Adrenal gland (tissue), 12 donors: ENCODE results near the gene TEN1. TPM values are rescaled to one million over a fixed set of nuclear protein-coding genes. Genes with fewer than 3 reads are reported as not detected.

Source experiments
- DNase-seq, 7 donors: peaks; one replicate each; pipeline ENCODE4 v3.0.0-alpha.2; 2019 to 2020
- H3K27ac ChIP-seq, 5 donors: fragments of 200-600 bp; sonication (generic) in 4 of 5; 1 replicate in 3 of 5; 2 replicates in 2 of 5; pipeline versions ENCODE4 v1.5.1 to v1.8.0; 2016 to 2020; ENCODE audit warnings: mild to moderate bottlenecking in 1 of 5
- H3K27me3 ChIP-seq: fragments of 200-600 bp; 2 replicates; pipeline ENCODE4 v1.8.0; 2021
- H3K36me3 ChIP-seq, 2 donors: fragments of 200-600 bp; replicated peaks in 1 of 2; 1 replicate in 1 of 2; 2 replicates in 1 of 2; pipeline versions ENCODE4 v1.5.1 to v1.8.0; 2018 to 2022
- H3K4me1 ChIP-seq, 2 donors: fragments of 200-600 bp; replicated peaks in 1 of 2; 1 replicate in 1 of 2; 2 replicates in 1 of 2; pipeline versions ENCODE4 v1.5.1 to v1.8.0; 2018 to 2021
- H3K4me3 ChIP-seq, 4 donors: fragments of 200-600 bp; sonication (generic) in 3 of 4; one replicate each; pipeline ENCODE4 v1.5.1; 2016 to 2018
- H3K9me3 ChIP-seq, 3 donors: fragments of 200-600 bp; sonication (generic) in 1 of 3; replicated peaks in 1 of 3; 1 replicate in 2 of 3; 2 replicates in 1 of 3; pipeline versions ENCODE4 v1.5.1 to v1.8.0; 2016 to 2021
- POLR2A ChIP-seq, 2 donors: fragments of 450-650 bp; IDR thresholded peaks; one replicate each; pipeline ENCODE4 v1.6.1; 2017; ENCODE audit warnings: antibody characterized with exemption in 2 of 2, mild to moderate bottlenecking in 2 of 2, moderate library complexity in 1 of 2
- WGBS, 4 donors: extraction: QIAGEN DNeasy Blood & Tissue Kit in 2 of 4; methylation state at CpG; one replicate each; pipeline versions ENCODE4 v1.1.5 to v1.1.7; 2013 to 2017; 5-methylcytosine and 5-hydroxymethylcytosine counted together
- intact Hi-C, 2 donors: fragments of 100-400 bp; cut with DNase I; formaldehyde crosslinking; loops; one replicate each; pipeline versions ENCODE4 v1.14.1 to v1.15.0; 2022 to 2023
- polyA plus RNA-seq, 3 donors: library from polyadenylated mRNA; stranded (reverse); fragments of 200-250 nt in 2 of 3; fragments of 350-450 nt in 1 of 3; fragmentation: Illumina TruSeq in 1 of 3; extraction: RNeasy Lipid Tissue Mini Kit (QIAGEN cat#74804) in 1 of 3; gene quantifications; one replicate each; pipeline ENCODE4 v1.2.3, GENCODE V29; 2013 to 2014
- total RNA-seq, 9 donors: library from RNA; depleted of rRNA in 4 of 9; stranded (reverse); fragments of >200 nt in 4 of 9; fragments of 120-200 nt in 1 of 9; fragmentation: NEBNext Ultra II Directional in 1 of 9; extraction: Animal tissue kit (Norgen Biotek cat#: 25700) in 1 of 9; gene quantifications; one replicate each; pipeline versions ENCODE4 v1.1.0 to v1.2.4, GENCODE V29; 2013 to 2023
- TF ChIP-seq, protein P1 (sequence below), 6 experiments: fragments of 450-650 bp in 4 of 6; fragments of 200-600 bp in 2 of 6; sonication (generic) in 1 of 6; IDR thresholded peaks; 1 replicate in 5 of 6; 2 replicates in 1 of 6; pipeline versions ENCODE4 v1.5.1 to v1.8.0; 2016 to 2021; ENCODE audit warnings: antibody characterized with exemption in 6 of 6, mild to moderate bottlenecking in 2 of 6, moderate library complexity in 1 of 6
- donor health status: healthy with polysubstance abuse.
- donor health status: Bipolar disorder and iron deficiency.
- donor health status: DM: yes; HTN: yes; CAD: no.
- donor health status: DM: no; HTN: no; CAD: no.
- donor health status: DM: no; HTN: no; CAD: no.
- donor health status: DM: yes; HTN: yes; CAD: no.

The TEN1 gene
- total and polyA plus RNA-seq, 12 donors, result 8.7 to 40.0 (median 25.8) TPM

DNA sequence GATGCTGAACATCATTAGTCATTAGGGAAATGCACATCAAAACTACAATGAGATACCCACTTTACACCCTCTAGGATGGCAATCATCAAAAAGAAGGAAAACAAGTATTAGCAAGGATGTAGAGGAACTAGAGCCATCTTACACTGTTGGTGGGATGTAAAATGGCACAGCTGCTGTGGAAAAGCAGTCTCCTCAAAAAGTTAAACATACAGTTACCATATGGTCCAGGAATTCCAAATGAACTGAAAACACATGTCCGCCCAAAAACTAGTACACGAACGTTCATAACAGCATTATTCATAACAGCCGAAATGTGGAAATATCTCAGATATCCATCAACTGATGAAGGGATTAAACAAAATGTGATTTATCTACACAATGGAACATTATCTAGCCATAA, 45.2 kb upstream of the TEN1 start:
- DNase-seq, result no peak

DNA sequence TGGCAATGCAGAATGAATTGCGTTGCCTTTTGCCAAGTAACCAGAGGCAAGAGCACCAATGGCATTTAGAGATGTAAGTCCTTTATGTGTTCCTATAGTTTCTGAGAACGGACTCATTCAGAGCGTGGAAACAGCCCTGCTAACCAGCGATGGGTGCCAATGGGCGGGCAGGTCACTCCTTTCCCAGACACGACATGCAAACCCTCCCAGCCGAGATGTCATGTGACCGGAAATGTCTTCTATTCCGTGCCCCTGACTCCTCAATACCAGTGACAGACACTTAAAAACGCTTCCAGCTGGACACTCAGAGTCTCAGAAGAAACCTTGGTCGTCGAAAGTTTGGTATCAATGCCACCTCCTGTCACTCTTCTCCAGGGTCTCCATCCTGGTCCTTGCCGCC, 41.4 kb upstream of the TEN1 start:
- peaks cover 0 to 14% of the 10 kb centered on the region in 2 donors for H3K4me1 ChIP-seq
- 84 to 93% (median 88%) methylated on average over 13 of the region's 13 CpGs for WGBS, 4 donors
- intact Hi-C loops, result no loop called here
- no peaks in the 10 kb centered on the region for H3K9me3 ChIP-seq
- no peaks in the 10 kb centered on the region for H3K27me3 ChIP-seq
- no peak overlapping the region for H3K4me3 ChIP-seq
- no peak for TF ChIP-seq POLR2A (IDR thresholded peaks at IDR 0.05)
- TF ChIP-seq, protein P1, sequence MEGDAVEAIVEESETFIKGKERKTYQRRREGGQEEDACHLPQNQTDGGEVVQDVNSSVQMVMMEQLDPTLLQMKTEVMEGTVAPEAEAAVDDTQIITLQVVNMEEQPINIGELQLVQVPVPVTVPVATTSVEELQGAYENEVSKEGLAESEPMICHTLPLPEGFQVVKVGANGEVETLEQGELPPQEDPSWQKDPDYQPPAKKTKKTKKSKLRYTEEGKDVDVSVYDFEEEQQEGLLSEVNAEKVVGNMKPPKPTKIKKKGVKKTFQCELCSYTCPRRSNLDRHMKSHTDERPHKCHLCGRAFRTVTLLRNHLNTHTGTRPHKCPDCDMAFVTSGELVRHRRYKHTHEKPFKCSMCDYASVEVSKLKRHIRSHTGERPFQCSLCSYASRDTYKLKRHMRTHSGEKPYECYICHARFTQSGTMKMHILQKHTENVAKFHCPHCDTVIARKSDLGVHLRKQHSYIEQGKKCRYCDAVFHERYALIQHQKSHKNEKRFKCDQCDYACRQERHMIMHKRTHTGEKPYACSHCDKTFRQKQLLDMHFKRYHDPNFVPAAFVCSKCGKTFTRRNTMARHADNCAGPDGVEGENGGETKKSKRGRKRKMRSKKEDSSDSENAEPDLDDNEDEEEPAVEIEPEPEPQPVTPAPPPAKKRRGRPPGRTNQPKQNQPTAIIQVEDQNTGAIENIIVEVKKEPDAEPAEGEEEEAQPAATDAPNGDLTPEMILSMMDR (IDR thresholded peaks at IDR 0.05), result no peak
- no peak overlapping the region for H3K27ac ChIP-seq
- no peak for DNase-seq
- H3K36me3 ChIP-seq, result no peaks in the 10 kb centered on the region

More for the DNA sequence above, 45.2 kb upstream of the TEN1 start:
- 73 to 88% (median 86%) methylated on average over 4 of the region's 4 CpGs for WGBS, 4 donors
- intact Hi-C loops, result no loop called here
- no peaks in the 10 kb centered on the region for H3K36me3 ChIP-seq
- no peaks in the 10 kb centered on the region for H3K4me1 ChIP-seq
- no peak overlapping the region for H3K27ac ChIP-seq
- H3K27me3 ChIP-seq, result no peaks in the 10 kb centered on the region
- TF ChIP-seq, protein P1 (IDR thresholded peaks at IDR 0.05), result no peak
- no peak for TF ChIP-seq POLR2A (IDR thresholded peaks at IDR 0.05)
- no peaks in the 10 kb centered on the region for H3K9me3 ChIP-seq
- no peak overlapping the region for H3K4me3 ChIP-seq

DNA sequence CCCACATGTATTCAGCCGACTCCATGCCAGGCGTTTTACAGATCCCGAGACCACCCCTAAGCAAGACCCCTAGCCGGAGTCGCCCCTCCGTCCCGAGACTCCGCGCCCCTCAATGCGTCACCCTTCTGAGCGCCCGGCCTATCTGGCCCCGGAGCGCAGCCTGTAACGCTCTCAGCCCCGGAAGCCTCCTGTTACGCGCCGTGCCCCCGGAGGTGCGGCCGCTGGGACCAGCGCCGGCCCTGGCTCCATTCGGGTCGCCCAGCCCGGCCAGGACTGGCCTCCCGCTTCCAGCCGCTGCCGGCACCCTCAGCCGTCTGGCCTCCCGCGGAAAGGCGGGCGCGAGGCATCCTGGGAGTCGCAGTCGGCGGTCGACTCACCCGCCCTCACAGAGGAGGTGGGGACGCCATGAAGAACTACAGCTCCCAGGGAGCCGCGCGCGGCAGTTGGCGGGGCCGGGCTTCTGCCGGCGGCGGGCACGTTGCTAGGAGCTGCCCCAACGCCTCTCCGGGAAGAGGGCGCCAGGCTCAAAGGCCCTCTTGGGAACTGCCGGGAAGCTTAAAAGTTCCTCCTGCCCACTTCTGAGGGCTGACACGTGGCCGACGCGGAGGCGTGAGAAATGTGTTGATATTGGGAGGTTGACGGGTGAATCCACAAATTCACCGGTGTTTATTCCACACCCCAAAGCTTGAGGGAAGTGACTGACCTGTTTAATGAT, 38.2 kb upstream of the TEN1 start, which contains the start of gene FBF1:
TSS of gene FBF1 (minus strand) at position 316 of the 715 bp plus-strand sequence. CDS start 2,893 bp downstream, outside the sequence.
- H3K27me3 ChIP-seq, result no peaks in the 10 kb centered on the region
- H3K9me3 ChIP-seq, result no peaks in the 10 kb centered on the region
- peak; percentile 93 to 97 (median 96) for DNase-seq
- H3K4me1 ChIP-seq, result peaks cover 0 to 14% of the 10 kb centered on the region in 2 donors
- peak within 1 kb of the TSS in 3 of 5 donors; percentile 48 to 64 (median 62) for H3K27ac ChIP-seq
- peak within 1 kb of the TSS; percentile 13 to 85 (median 72) for H3K4me3 ChIP-seq
- intact Hi-C loops, result no loop called here
- TF ChIP-seq, protein P1 (IDR thresholded peaks at IDR 0.05), result no peak
- TF ChIP-seq POLR2A (IDR thresholded peaks at IDR 0.05), result peak; percentile 87
- 0 to 2% (median 0%) methylated on average over 8 to 63 of the region's 63 CpGs for WGBS, 4 donors
- H3K36me3 ChIP-seq, result peaks cover 0 to 12% of the 10 kb centered on the region in 2 donors

DNA sequence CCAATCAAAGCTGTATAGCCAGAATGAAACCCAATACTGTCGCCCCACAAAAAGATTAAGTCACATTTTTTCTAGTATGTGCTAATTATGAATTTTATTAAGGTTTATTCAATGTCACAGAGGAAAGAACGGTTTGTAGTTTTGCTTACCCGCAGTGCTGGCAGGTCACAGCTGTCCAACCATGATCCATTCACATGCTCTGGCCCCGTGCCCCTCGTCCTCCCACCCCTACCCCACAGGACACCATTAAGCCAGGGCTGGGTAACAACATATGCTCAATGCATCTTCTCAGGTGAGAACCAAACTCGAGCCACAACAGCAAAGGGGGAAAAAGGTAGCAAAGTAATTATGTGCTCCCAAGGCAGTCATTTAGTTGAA, 37.6 kb upstream of the TEN1 start:
- H3K4me1 ChIP-seq, result peaks cover 0 to 14% of the 10 kb centered on the region in 2 donors
- DNase-seq, result peak in 2 of 7 donors; percentile 23 to 61
- H3K27me3 ChIP-seq, result no peaks in the 10 kb centered on the region
- H3K36me3 ChIP-seq, result peaks cover 0 to 18% of the 10 kb centered on the region in 2 donors
- 36 to 42% (median 37%) methylated on average over 6 of the region's 6 CpGs for WGBS, 4 donors
- intact Hi-C loops, result no loop called here
- peak overlapping the region in 2 of 5 donors; percentile 24 to 64 for H3K27ac ChIP-seq
- TF ChIP-seq, protein P1 (IDR thresholded peaks at IDR 0.05), result no peak
- no peak for TF ChIP-seq POLR2A (IDR thresholded peaks at IDR 0.05)
- H3K4me3 ChIP-seq, result peak overlapping the region in 1 of 4 donors; percentile 76
- H3K9me3 ChIP-seq, result no peaks in the 10 kb centered on the region
